ENCODE data around the gene OBP2A. TPM values are rescaled to one million over a fixed set of nuclear protein-coding genes. Genes with fewer than 3 reads are reported as not detected.

Gene OBP2A
- polyA plus RNA-seq, 3 donors = not detected

DNA sequence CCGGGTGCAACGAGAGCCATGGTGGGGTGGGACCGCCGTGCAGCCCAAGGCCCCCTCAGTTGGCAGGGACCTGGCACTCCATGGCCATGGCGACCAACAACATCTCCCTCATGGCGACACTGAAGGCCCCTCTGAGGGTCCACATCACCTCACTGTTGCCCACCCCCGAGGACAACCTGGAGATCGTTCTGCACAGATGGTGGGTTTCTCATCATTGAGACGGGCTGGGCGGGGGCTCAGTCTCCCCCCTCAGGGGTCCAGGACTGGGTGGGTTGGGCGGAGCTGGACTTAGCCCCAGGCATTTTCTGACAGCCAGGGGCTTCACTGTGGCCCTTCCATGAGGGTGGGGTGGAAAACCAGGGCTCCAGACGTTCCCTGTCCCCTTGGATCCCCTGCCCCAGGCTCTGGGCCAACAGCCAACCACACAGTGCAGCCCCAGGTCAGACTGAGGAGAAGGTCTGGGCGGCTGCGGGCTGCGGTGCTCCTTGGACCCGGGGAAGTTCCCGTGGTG, 16.4 kb downstream of the OBP2A start:
- Histone ChIP-seq H3K4me1 (ENCODE audit: control insufficient read depth in 1 of 2, insufficient read depth in 2 of 2, low read length in 2 of 2) (no peaks in the 10 kb centered on the region), H2AFZ (ENCODE audit: insufficient read depth, low read depth, low read length, poor library complexity, severe bottlenecking) (no peak overlapping the region), H3K36me3 (replicated peaks in 1 of 2; ENCODE audit: control insufficient read depth in 1 of 2, insufficient read depth in 2 of 2, low read length in 2 of 2) (no peaks in the 10 kb centered on the region), H3K9ac (ENCODE audit: insufficient read depth, low read length, poor library complexity, severe bottlenecking) (no peak overlapping the region), H3K4me2 (replicated peaks; ENCODE audit: extremely low read depth, low read length, poor library complexity, severe bottlenecking) (no peak overlapping the region), H3K9me3 (replicated peaks in 1 of 2; ENCODE audit: control insufficient read depth in 1 of 2, insufficient read depth in 1 of 2, low read length in 2 of 2) (no peaks in the 10 kb centered on the region), H3K79me2 (ENCODE audit: insufficient read depth, low read length) (no peaks in the 10 kb centered on the region), H3K4me3 (replicated peaks in 1 of 3; ENCODE audit: low read depth in 2 of 3, low read length in 3 of 3) (no peak overlapping the region), H3K27ac (ENCODE audit: low read depth in 1 of 2, low read length in 2 of 2) (no peak overlapping the region), H3K27me3 (ENCODE audit: control insufficient read depth in 2 of 2, insufficient read depth in 2 of 2, low read length in 2 of 2) (no peaks in the 10 kb centered on the region), H4K20me1 (ENCODE audit: insufficient read depth, low read length) (no peaks in the 10 kb centered on the region)
- peaks cover 1 to 10% (median 8%) of the 10 kb centered on the region in 3 donors for H3K27me3 Mint-ChIP-seq (ENCODE audit: low read depth in 3 of 3)
- H3K36me3 Mint-ChIP-seq = no peaks in the 10 kb centered on the region
- H3K4me3 Mint-ChIP-seq = no peak overlapping the region
- H3K9me3 Mint-ChIP-seq = peaks cover 0 to 9% (median 2%) of the 10 kb centered on the region in 7 donors
- intact Hi-C loops (cut with micrococcal nuclease) = no loop called here
- no peaks in the 10 kb centered on the region for H3K4me1 Mint-ChIP-seq
- H3K27ac Mint-ChIP-seq = no peak overlapping the region
- WGBS (ENCODE audit: insufficient coverage) = 96% methylated on average over 9 of the region's 17 CpGs
- TF ChIP-seq, protein P1, sequence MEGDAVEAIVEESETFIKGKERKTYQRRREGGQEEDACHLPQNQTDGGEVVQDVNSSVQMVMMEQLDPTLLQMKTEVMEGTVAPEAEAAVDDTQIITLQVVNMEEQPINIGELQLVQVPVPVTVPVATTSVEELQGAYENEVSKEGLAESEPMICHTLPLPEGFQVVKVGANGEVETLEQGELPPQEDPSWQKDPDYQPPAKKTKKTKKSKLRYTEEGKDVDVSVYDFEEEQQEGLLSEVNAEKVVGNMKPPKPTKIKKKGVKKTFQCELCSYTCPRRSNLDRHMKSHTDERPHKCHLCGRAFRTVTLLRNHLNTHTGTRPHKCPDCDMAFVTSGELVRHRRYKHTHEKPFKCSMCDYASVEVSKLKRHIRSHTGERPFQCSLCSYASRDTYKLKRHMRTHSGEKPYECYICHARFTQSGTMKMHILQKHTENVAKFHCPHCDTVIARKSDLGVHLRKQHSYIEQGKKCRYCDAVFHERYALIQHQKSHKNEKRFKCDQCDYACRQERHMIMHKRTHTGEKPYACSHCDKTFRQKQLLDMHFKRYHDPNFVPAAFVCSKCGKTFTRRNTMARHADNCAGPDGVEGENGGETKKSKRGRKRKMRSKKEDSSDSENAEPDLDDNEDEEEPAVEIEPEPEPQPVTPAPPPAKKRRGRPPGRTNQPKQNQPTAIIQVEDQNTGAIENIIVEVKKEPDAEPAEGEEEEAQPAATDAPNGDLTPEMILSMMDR (IDR thresholded peaks at IDR 0.05) = no peak
- no peak for DNase-seq

DNA sequence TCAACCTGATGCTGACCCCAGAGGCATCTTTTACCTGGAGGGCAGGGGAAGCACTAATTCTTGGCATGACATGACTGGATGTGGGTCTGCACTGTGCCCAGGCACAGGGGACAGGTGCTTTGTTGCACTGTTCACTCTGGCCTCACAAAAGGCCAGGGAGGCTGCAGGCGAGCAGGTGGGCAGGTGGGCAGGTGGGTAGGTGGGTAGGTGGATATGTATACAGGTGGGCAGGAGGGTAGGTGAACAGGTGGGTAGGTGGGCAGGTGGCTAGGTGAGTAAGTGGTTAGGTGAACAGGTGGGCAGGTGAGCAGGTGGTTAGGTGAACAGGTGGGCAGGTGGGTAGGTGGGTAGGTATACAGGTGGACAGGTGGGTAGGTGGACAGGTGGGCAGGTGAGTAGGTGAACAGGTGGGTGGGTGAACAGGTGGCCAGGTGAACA, 17.1 kb downstream of the OBP2A start:
- Histone ChIP-seq H3K79me2 (ENCODE audit: insufficient read depth, low read length) (no peaks in the 10 kb centered on the region), H3K4me2 (replicated peaks; ENCODE audit: extremely low read depth, low read length, poor library complexity, severe bottlenecking) (no peak overlapping the region), H4K20me1 (ENCODE audit: insufficient read depth, low read length) (no peaks in the 10 kb centered on the region), H3K9ac (ENCODE audit: insufficient read depth, low read length, poor library complexity, severe bottlenecking) (no peak overlapping the region), H3K4me3 (replicated peaks in 1 of 3; ENCODE audit: low read depth in 2 of 3, low read length in 3 of 3) (no peak overlapping the region), H2AFZ (ENCODE audit: insufficient read depth, low read depth, low read length, poor library complexity, severe bottlenecking) (no peak overlapping the region), H3K27ac (ENCODE audit: low read depth in 1 of 2, low read length in 2 of 2) (no peak overlapping the region), H3K27me3 (ENCODE audit: control insufficient read depth in 2 of 2, insufficient read depth in 2 of 2, low read length in 2 of 2) (no peaks in the 10 kb centered on the region), H3K36me3 (replicated peaks in 1 of 2; ENCODE audit: control insufficient read depth in 1 of 2, insufficient read depth in 2 of 2, low read length in 2 of 2) (no peaks in the 10 kb centered on the region), H3K4me1 (ENCODE audit: control insufficient read depth in 1 of 2, insufficient read depth in 2 of 2, low read length in 2 of 2) (no peaks in the 10 kb centered on the region), H3K9me3 (replicated peaks in 1 of 2; ENCODE audit: control insufficient read depth in 1 of 2, insufficient read depth in 1 of 2, low read length in 2 of 2) (no peaks in the 10 kb centered on the region)
- Mint-ChIP-seq H3K4me3 (no peak overlapping the region), H3K27ac (no peak overlapping the region), H3K9me3 (peaks cover 0 to 9% (median 2%) of the 10 kb centered on the region in 7 donors), H3K4me1 (no peaks in the 10 kb centered on the region), H3K27me3 (ENCODE audit: low read depth in 3 of 3) (peaks cover 1 to 10% (median 8%) of the 10 kb centered on the region in 3 donors), H3K36me3 (no peaks in the 10 kb centered on the region)
- DNase-seq = no peak
- intact Hi-C loops (cut with micrococcal nuclease) = no loop called here
- TF ChIP-seq, protein P1 (IDR thresholded peaks at IDR 0.05) = no peak
- WGBS (ENCODE audit: insufficient coverage) = 100% methylated on average over 1 of the region's 1 CpG
